Stimulated activated CD4-positive, alpha-beta T cell treated with anti-CD3 and anti-CD28 coated beads, TNF-alpha, amount 100 ng/mL, for 24 hours (primary cell): ENCODE results near the gene PRR20G.
"Not testable (repeated sequence)": the region's sequence is repeated elsewhere in the genome, so short reads cannot be mapped to it uniquely, and the experiment has no call there.

Experiments
- DNase-seq, 3 experiments: peaks; one replicate each; pipeline ENCODE4 v3.0.0-alpha.2; 2020; ENCODE audit warnings: low read depth in 3 of 3

Gene PRR20G

GRCh38 chr3:127299276-127299675, 11.4 kb upstream of the PRR20G start:
- no peak for DNase-seq

DNA sequence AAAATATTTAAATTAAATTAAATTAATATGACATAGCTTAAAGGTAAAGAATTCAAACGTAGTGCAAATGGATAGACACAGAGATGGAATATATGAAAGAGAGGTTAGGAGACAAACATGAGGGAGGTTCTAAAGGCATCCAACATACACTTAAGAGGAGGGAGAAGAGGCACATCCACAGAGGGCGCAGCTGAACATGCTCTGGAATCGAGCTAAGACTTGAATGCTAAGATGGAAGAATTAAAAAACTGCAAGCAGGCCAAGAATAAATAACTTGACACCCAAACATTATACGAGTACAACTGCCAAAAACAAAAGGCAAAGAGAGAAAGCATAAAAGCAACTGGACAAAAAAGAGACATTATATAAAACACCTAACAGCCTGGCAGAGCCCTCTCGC, 9.1 kb upstream of the PRR20G start:
- no peak for DNase-seq

- DNase-seq: no peak
Observed at GRCh38 chr3:127296166-127296565, 8.3 kb upstream of the PRR20G start.

- DNase-seq: not testable (repeated sequence)
Observed at GRCh38 chr3:127293650-127294049, 5.8 kb upstream of the PRR20G start.

DNA sequence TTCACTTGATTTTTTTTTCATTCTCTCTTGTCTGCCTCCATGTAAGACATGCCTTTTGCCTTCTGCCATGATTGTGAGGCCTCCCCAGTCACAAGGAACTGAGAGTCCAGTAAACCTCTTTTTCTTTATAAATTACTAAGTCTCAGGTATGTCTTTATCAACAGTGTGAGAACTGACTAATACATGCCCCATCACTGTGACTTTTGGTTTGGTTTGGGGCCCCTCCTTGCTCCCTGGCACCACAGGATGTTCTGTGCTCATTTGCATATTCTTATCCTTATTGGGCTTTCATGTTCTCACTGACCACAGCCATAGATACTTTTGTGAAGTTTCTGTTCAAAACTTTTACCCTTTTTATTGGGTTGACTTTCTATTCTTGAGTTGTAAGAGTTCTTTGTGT, 3.8 kb upstream of the PRR20G start:
- DNase-seq: no peak

DNA sequence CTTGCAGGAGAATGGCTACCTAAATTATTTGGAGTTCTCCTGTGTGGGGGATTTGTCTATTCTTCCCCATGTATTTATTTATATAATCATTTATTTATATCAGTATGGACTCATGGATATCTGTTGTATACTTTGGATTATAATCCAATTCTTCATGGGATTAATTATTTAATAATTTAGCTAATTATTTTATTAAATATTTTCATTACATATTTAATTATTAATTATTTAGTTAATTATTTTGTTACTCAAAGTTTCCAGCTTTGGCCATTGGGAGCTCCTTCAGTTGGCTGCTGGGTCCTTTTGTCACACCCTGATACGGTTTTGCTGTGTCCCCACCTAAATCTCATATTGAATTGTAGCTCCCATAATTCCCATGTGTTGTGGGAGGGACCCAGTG, 3.3 kb upstream of the PRR20G start:
- no peak for DNase-seq

- no peak for DNase-seq
Observed at GRCh38 chr3:127289706-127290575, 2.1 kb upstream of the PRR20G start.

DNA sequence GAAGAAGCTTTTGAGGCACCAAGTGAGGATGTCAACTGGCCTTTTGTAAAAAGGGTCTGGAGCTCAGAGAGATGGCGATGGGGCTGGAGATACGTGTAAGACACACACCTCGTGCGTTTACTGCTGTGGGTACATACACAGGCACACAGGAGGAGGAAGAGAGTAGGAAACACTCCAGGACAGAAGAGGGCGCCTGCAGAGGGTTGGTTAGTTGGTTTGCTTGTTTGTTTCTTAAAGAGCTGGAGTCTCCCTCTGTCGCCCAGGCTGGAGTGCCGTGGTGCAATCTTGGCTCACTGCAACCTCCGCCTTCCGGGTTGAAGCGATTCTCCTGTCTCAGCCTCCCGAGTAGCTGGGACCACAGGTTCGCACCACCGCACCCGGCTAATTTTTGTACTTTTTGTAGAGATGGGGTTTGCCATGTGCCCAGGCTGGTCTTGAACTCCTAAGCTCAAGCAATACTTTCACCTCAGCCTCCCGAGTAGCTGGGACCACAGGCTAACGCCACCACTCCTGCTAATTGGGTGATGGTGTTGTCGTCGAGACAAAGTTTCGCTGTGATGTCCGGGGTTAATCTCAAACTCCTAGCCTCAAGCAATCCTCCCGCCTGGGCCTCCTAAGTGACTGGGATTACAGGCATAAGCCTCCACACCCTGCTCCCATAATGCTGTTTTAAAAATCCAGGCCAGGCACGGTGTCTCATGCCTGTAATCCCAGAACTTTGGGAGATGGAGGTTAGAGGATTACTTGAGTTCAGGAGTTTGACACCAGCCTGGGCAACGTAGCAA, 1.3 kb upstream of the PRR20G start:
- no peak for DNase-seq

DNA sequence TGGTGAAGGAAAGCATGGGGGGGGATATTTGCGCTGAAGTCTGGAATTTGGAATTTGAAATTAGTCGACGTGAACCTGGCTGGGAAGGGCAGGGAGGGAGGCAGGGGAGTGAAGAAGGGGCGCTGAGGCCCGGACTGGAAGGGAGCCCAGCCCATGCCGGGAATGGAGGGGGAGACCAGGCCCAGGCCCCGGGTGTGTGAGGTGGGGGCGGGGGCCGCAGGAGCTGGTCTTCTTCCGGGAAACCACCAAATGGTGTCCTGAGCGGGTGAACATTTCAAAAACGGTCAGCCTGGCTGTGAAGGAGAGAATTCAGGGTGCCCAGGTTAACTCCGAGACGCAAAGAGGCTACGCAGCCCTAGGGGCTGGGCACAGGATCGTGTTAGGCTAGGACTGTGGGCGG, 497 bp upstream of the PRR20G start:
- no peak for DNase-seq

DNA sequence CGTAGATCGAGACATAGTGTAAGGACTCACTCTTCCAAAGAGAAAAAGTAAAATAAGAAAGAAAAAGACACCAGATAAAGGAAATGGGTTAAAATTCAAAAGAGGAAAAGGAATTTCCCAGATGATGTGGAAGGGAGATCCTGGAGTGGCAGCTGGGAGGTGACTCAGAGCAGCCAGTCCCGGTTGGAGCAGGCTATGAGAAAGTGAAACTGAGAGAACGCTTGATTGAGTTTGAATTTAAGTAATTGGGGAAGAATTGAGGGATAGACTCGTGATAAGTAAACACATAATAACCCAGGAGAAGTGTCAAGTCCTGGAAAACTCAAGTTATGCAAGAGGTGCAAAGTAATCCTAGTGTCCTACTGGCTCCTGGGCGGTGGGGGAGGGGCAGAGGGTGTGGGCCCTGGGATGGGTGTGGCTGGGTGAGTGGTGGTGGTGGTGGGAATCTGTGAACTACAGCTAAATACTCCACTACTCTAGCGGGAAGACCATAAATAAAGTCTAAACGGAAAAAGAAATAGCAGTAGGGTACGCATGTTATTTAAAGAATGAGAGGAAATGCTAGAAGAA, 1.2 kb downstream of the PRR20G start:
- no peak for DNase-seq

GRCh38 chr3:127284258-127284657, 3.6 kb downstream of the PRR20G start:
- no peak for DNase-seq

- no peak for DNase-seq
Observed at GRCh38 chr3:127277561-127277960, 10.3 kb downstream of the PRR20G start.

DNA sequence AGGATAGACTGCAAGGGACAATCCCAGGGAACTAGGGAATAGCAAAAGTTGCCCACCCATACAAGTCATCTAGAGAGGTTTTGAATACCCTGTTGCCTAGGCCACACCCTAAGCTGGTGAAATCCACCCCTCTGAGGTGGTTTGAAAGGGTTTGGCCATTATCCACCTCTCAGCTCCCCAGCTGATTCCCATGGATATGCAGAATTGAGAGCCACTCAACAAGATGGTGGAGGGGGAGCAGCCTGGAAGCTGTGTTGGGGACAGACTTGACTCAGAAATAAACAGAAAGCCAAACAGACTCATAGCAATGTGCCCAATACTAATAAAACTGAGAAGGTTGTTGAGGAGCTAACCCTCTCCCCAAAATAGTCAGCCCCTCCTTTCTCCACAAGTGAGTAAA, 10.9 kb downstream of the PRR20G start:
- no peak for DNase-seq

- no peak for DNase-seq
Observed at GRCh38 chr3:127276396-127276795, 11.4 kb downstream of the PRR20G start.

- DNase-seq: no peak
Observed at GRCh38 chr3:127275287-127275781, 12.5 kb downstream of the PRR20G start.

GRCh38 chr3:127274200-127274760, 13.6 kb downstream of the PRR20G start:
- no peak for DNase-seq

DNA sequence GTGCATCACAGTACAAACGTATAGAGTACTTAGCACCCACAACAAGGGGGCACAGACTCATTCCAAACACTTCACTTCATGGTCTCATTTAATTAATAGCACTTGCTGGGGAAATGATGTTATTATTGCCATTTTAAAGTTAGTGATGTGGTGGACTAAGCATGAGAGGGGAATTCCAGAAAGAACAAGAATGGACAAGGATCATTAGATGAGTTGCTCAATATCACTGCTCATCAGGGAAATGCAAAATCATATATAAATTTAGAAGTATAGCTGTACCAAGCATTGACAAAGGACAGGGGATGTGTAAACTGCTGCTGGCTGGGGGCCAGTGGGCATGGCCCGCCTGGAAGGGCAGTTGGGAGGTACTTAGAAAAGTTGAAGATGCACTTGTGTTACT, 14.6 kb downstream of the PRR20G start:
- no peak for DNase-seq

GRCh38 chr3:127266186-127266585, 21.7 kb downstream of the PRR20G start:
- no peak for DNase-seq

DNA sequence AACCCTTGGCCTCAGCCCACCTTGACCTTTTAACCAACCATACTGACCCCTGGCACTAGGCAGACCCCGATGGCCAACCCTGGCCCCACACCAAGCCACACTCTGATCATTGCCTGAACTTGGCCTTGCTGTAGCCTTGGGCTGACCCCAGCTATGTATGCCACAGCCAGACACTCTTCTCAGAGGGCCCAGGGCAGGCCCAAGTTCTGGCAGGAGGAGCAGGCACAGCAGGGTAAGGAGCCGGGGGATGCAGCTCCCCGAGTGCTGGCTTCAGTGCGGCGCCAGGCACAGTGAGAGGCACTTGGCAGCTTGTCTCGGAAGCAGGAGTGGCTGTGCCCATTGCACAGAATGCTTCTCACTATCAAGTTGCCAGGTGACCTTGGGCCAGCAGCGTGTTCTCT, 22.3 kb downstream of the PRR20G start:
- no peak for DNase-seq

DNA sequence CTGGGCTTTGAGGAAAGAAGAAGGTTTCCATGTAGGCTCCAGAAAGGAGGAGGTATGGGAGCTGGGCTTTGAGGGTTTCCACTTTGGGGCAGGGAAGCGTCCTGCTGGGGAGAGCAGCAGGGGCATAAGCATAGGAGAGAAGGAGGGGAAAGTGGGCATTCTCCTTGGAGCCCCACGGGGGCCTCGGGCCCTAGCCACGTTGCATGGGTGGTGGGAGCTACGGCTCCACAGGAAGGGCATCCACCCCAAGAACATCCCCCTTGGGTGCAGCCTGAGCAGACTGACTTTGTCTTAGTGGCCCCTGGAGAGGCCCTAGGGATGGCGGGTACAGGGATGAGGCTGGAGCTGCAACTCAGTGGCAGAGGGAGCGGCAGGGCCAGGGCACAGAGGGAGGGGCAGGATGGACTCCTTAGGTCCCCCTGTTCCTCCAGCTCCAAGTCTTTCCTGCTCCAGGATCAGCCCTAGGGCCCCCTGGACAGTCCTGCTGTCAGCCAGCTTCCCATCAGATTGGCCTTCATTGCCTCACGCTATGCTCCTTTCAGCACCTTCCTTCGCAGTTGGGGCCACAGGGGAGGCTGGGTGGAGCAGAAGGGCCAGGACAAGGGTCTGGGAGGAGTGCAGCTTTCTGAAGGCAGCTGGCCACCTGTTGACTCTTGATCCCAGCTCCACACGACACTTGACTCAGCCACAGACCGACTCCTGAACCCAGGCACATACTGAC, 22.9 kb downstream of the PRR20G start:
- DNase-seq: no peak

DNA sequence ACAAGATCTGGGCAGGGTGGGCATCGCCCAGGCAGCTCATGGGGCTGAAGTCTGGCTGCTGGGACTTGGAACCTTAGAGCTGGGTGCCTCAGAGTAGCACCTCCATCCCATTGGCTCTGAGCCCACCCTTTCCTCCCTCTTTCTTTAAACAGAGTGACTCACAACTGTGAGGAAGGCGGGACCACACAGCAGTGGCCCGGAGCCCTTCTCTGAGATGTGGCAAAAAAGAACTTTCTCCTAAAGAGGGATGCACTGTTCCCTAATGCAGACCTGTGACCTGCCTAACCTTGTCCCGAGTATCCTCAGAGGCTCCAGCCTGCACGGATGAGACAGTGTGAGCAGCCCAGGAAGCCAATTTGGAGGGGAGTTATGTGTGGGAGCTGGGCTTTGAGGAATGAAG, 23.6 kb downstream of the PRR20G start:
- no peak for DNase-seq
